Stomach (tissue), 4 donors: ENCODE data around the gene CACNG4.

Experiments used
- EP300 ChIP-seq: sonication (generic); formaldehyde crosslinking; IDR thresholded peaks from one replicate; pipeline ENCODE4 v1.6.1; 2017; ENCODE audit warnings: antibody characterized with exemption
- POLR2A ChIP-seq, 4 donors: fragments of 450-650 bp; IDR thresholded peaks; one replicate each; pipeline ENCODE4 v1.6.1; 2016; ENCODE audit warnings: antibody characterized with exemption in 4 of 4, control low read depth in 2 of 4, mild to moderate bottlenecking in 1 of 4, moderate library complexity in 1 of 4
- TF ChIP-seq, protein P1 (sequence below), 7 experiments: fragments of 450-650 bp in 4 of 7; fragments of 200-600 bp in 3 of 7; sonication (generic) in 3 of 7; IDR thresholded peaks; one replicate each; pipeline ENCODE4 v1.5.1; 2016 to 2019; ENCODE audit warnings: antibody characterized with exemption in 7 of 7, control low read depth in 2 of 7, mild to moderate bottlenecking in 1 of 7

- TF ChIP-seq EP300 (no peak), POLR2A (IDR thresholded peaks at IDR 0.05) (no peak)
- TF ChIP-seq, protein P1, sequence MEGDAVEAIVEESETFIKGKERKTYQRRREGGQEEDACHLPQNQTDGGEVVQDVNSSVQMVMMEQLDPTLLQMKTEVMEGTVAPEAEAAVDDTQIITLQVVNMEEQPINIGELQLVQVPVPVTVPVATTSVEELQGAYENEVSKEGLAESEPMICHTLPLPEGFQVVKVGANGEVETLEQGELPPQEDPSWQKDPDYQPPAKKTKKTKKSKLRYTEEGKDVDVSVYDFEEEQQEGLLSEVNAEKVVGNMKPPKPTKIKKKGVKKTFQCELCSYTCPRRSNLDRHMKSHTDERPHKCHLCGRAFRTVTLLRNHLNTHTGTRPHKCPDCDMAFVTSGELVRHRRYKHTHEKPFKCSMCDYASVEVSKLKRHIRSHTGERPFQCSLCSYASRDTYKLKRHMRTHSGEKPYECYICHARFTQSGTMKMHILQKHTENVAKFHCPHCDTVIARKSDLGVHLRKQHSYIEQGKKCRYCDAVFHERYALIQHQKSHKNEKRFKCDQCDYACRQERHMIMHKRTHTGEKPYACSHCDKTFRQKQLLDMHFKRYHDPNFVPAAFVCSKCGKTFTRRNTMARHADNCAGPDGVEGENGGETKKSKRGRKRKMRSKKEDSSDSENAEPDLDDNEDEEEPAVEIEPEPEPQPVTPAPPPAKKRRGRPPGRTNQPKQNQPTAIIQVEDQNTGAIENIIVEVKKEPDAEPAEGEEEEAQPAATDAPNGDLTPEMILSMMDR (IDR thresholded peaks at IDR 0.05): no peak
Measured at GRCh38 chr17:66984730-66985129, 20.2 kb downstream of the CACNG4 start.
